K562 (cell line): ENCODE measurements around the gene PPP2R5A. TPM values are rescaled to one million over a fixed set of nuclear protein-coding genes. Genes with fewer than 3 reads are reported as not detected.

Source experiments
- CREBBP ChIP-seq: IDR thresholded peaks from one replicate; pipeline ENCODE4 v1.6.1; 2012; ENCODE audit warnings: low read depth, mild to moderate bottlenecking, control low read depth, inconsistent platforms, low read length
- ELF1 ChIP-seq: fragments of 200-800 bp; sonication (Bioruptor generic); IDR thresholded peaks from 2 replicates; pipeline ENCODE4 v1.6.1; 2016; ENCODE audit warnings: missing genetic modification characterization, missing compliant biosample characterization
- GABPB2 ChIP-seq: fragments of 250-450 bp; sonication (Bioruptor Pico); conservative IDR thresholded peaks from 2 replicates; pipeline ENCODE4 v1.5.1; 2021; ENCODE audit warnings: mild to moderate bottlenecking
- HMGN3 ChIP-seq: IDR thresholded peaks from 2 replicates; pipeline ENCODE4 v1.6.1; 2011; ENCODE audit warnings: borderline replicate concordance, low read depth, mild to moderate bottlenecking, mixed read lengths, low read length; ENCODE audit not compliant: insufficient read length; ENCODE audit errors: extremely low read depth
- MECOM ChIP-seq: fragments of 250-450 bp; sonication (Bioruptor Pico); IDR thresholded peaks from 2 replicates; pipeline ENCODE4 v1.8.0; 2022; ENCODE audit warnings: inconsistent platforms
- NFE2L1 ChIP-seq: fragments of 450-650 bp; IDR thresholded peaks from 2 replicates; pipeline ENCODE4 v1.6.1; 2016; ENCODE audit warnings: missing genetic modification characterization, low read depth, mild to moderate bottlenecking, missing compliant biosample characterization, moderate library complexity, borderline replicate concordance
- NR1H2 ChIP-seq: sonication (generic); formaldehyde crosslinking; IDR thresholded peaks from 2 replicates; pipeline ENCODE4 v1.4.0; 2020; ENCODE audit warnings: mild to moderate bottlenecking, missing genetic modification reagents
- RBM22 ChIP-seq: fragments of 200-400 bp; formaldehyde crosslinking; IDR thresholded peaks from 2 replicates; pipeline ENCODE4 v1.6.1; 2018; ENCODE audit warnings: low read length, low read depth; ENCODE audit not compliant: poor library complexity, severe bottlenecking
- TEAD1 ChIP-seq, 2 experiments: fragments of 450-650 bp in 1 of 2; sonication (generic) in 1 of 2; formaldehyde crosslinking; IDR thresholded peaks; 2 replicates each; pipeline versions ENCODE4 v1.4.0 to v1.8.0; 2020 to 2022; ENCODE audit warnings: mild to moderate bottlenecking in 2 of 2, missing genetic modification reagents in 1 of 2
- TFE3 ChIP-seq: fragments of 450-650 bp; formaldehyde crosslinking; IDR thresholded peaks from 2 replicates; pipeline ENCODE4 v1.4.0; 2020; ENCODE audit warnings: mild to moderate bottlenecking, mixed read lengths
- ZC3H8 ChIP-seq: fragments of 450-650 bp; IDR thresholded peaks from 2 replicates; pipeline ENCODE4 v1.6.1; 2017
- ZFX ChIP-seq: sonication (generic); formaldehyde crosslinking; IDR thresholded peaks from 2 replicates; pipeline ENCODE4 v1.8.0; 2022; ENCODE audit warnings: mild to moderate bottlenecking, missing genetic modification reagents, moderate library complexity
- ZNF143 ChIP-seq: sonication (generic); formaldehyde crosslinking; IDR thresholded peaks from 2 replicates; pipeline ENCODE4 v1.9.0; 2022; ENCODE audit warnings: mild to moderate bottlenecking, missing genetic modification reagents
- ZNF444 ChIP-seq: fragments of 250-450 bp; sonication (Bioruptor Pico); IDR thresholded peaks from 2 replicates; pipeline ENCODE4 v1.4.0; 2020; ENCODE audit warnings: mild to moderate bottlenecking, moderate library complexity
- ZNF561 ChIP-seq: fragments of 450-650 bp; formaldehyde crosslinking; conservative IDR thresholded peaks from 2 replicates; pipeline ENCODE4 v1.4.0; 2020; ENCODE audit warnings: mild to moderate bottlenecking, moderate library complexity
- polyA plus RNA-seq, 8 experiments: library from polyadenylated mRNA; depleted of rRNA in 4 of 8; stranded (reverse) in 5 of 8; unstranded in 3 of 8; fragments of >200 nt; fragmentation: Nextera tagmentation in 2 of 8; fragmentation: Illumina TruSeq in 1 of 8; extraction: Ambion mirVana in 2 of 8; extraction: Trizol in 1 of 8; gene quantifications; 2 replicates each; pipeline versions ENCODE4 v1.2.1 to v1.2.3, GENCODE V29; 2011 to 2014; ENCODE audit warnings: inconsistent platforms in 1 of 8, missing spikeins in 1 of 8
- total RNA-seq, 7 experiments: library from RNA; depleted of rRNA in 6 of 7; stranded (reverse); fragments of >200 nt in 6 of 7; fragmentation: Illumina TruSeq in 2 of 7; extraction: Trizol in 2 of 7; gene quantifications; 2 replicates each; pipeline versions ENCODE4 v1.2.1 to v1.2.3, GENCODE V29; 2011 to 2021; ENCODE audit warnings: low replicate concordance in 1 of 7

Gene PPP2R5A
- total and polyA plus RNA-seq, 9 of the 15 experiments (the other 6 are each of a cell fraction or from before 2014, with no cell fraction given) = 26.9 to 106 (median 64.3) TPM

- no peak for TF ChIP-seq RBM22
- no peak for TF ChIP-seq ZC3H8
- no peak for TF ChIP-seq GABPB2 (CRISPR knock-in tag)
- TF ChIP-seq TFE3 (CRISPR knock-in tag) = no peak
- no peak for TF ChIP-seq ELF1
- TF ChIP-seq CREBBP = no peak
- peak; percentile 58; the same call in 1 of the 2 replicates for TF ChIP-seq ZFX (CRISPR knock-in tag)
- no peak for TF ChIP-seq NFE2L1 (tag)
- TF ChIP-seq ZNF143 (CRISPR knock-in tag) = 0 out of 2 replicates have a peak, but pooled peaks have one; percentile 26
- no peak for TF ChIP-seq NR1H2 (CRISPR knock-in tag)
- no peak for TF ChIP-seq HMGN3
- no peak for TF ChIP-seq ZNF444
- no peak for TF ChIP-seq ZNF561 (CRISPR knock-in tag)
- 0 out of 2 replicates have a peak, but pooled peaks have one; percentile 25 for TF ChIP-seq MECOM (CRISPR knock-in tag)
- 0 out of 4 replicates have a peak, but pooled peaks of 1 of the 2 experiments have one; percentile 27 for TF ChIP-seq TEAD1 (CRISPR knock-in tag; IDR thresholded peaks at IDR 0.05)
Observed at GRCh38 chr1:212284332-212284743, 872 bp upstream of the PPP2R5A start (continued).
